NCI-H1417 (cell line): ENCODE results near the gene TESK2.
"Not testable (repeated sequence)": the region's sequence is repeated elsewhere in the genome, so short reads cannot be mapped to it uniquely, and the experiment has no call there.

ENCODE experiments used
- DNase-seq, 3 experiments: peaks; one replicate each; lab custom pipeline; 2025; lab: John Stamatoyannopoulos, UW

The TESK2 gene

DNA sequence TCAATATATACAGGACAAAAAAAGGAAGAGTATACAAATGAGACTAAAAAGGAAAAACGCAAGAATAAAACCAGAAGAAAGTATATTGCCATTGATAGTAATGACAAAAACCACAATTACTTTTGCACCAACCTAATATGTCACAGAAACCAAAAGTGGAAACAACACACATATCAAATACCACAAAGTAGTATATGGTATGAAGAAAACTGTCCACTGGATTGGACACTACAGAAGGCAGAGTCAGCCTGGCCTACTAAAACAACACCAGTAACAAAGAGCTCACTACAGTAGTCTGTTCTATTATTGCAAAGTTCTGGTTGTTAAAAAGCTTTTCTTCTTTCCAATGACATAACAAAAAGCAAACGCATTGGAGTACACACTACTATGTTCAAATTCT, 17.7 kb downstream of the TESK2 start:
- DNase-seq, result no peak

DNA sequence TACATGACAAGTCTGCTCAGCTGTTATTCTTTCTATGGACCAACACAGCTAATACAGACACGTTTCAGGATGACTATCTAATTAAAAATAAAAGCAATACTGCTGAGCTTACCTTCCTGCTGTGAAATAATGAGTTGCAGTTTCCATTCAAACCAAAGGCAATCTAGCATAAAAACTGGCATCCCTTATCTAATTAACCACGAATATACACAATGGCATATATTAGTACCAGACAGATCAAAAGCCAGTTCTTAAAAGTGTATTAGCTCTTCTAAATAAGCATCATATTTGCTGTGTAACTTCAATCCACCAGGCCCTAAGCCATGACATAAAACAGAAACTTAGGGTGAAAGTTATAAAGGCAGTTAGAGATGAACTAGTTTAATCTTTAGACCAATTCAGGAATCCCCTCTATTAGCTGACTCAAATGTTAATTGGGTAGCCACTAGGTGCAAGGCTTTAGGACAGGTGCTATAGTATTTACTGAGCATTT, 20.6 kb downstream of the TESK2 start:
- DNase-seq, result no peak

DNA sequence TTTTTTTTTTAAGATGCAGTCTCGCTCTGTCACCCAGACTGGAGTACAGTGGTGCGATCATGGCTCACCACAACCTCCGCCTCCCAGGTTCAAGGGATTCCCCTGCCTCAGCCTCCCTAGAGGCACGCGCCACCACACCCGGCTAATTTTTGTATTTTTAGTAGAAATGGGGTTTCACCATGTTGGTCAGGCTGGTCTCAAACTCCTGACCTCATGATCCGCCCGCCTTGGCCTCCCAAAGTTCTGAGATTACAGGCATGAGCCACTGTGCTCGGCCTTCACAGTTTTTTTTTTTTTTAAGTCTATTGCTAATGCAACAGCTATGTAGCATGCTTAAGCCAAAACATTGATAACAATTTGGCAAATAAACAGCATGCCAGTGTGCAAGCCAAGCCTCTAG, 23.6 kb downstream of the TESK2 start:
- DNase-seq, result not testable (repeated sequence)

DNA sequence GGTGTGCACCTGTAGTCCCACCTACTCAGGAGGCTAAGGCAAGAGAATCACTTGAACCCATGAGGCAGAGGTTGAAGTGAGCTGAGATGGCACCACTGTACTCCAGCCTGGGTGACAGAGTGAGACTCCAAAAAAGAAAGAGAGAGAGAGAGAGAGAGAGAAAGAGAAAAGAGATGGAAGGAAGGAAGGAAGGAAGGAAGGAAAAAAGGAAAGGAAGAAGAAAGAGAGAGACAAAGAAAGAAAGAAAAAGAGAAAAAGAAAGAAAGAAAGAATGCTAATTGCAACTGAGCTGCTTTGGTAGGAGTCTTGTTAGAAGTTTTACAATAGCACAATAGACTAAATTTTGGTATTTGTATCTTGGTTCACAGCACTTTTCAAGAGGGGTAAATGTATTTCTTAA, 25.7 kb downstream of the TESK2 start:
- DNase-seq, result no peak

DNA sequence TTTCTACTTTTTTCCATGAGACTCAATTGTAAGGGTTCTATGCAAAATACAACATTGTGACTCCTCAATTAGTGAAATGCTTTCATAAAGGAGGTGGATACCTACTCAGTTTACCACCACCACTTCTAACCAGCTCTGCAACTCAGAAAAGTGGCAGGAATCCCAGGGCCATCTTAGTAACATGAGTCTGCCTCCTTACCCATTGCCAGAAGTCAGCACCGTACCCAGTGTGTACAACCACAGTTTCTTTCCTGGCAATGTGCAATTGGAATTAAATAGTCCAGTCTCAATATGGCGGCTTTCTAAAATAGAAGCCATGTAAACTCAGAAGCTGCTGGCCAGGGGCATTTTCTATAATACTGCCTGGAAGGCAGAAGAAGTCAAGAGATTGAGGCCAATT, 32.1 kb downstream of the TESK2 start:
- no peak for DNase-seq

DNA sequence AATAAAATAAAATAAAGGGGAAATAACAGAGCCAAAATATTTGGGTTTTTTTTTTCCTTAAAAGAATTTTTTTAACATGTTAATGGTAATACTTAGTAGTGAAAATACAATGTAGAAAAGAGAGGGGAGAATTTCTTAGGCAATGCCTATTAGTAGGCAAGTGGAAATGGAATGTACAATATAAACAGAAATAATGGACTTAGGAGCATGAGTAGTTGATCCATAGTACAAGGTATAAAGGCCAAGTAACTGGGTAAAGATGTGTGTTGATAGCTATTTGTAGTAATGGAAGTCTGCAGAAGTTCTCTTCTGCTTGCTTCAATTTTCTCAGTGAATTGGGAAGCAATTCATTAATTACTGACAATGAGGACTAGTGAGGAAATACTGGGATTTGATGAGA, 34.4 kb downstream of the TESK2 start:
- DNase-seq, result no peak

DNA sequence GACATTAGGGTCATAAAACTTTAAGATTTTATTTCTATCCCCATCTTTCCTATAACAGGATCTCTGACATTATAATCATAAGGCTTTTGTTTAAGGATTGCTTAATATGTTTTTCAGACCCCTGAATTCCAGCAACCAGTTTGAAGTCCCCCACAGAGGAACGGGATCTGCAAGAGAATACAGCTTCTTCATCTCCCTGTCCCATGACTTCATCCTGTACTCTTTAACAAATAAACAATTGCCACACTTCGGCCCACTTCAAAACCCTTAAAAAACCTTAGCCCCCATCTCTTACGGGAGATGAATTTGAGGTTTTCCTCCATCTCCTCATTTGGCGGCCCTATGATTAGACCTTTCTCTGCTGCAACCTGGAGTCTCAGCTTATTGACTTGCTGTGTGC, 35.8 kb downstream of the TESK2 start:
- DNase-seq, result no peak

DNA sequence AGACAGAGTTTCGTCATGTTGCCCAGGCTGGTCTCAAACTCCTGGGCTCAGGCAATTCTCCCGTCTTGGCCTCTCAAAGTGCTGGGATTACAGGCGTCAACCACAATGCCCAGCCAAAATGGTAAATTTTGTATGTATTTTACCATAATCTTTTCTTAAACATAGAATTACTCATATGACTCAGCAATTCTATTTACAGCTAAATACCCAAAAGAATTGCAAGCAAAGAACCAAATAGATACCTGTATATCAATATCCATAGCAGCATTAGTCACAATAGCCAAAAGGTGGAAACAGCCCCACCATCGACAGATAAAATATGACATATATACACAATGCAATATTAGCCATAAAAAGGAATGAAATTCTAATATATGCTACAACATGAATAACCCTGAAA, 36.5 kb downstream of the TESK2 start:
- no peak for DNase-seq

DNA sequence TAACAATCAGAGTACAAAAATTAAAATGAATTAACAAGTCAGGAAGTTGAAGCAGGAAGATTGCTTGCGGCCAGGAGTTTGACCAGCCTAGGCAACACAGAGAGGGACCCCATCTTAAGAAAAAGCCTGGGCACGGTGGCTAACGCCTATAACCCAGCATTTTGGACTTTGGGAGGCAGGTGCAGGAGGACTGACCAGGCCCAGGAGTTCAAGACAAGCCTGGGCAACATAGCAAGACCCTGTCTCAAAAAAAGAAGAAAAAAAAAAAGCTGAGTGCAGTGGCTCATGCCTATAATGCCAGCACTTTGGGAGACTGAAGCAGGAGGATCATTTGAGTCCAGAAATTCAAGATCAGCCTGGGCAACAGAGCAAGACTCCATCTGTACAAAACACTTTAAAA, 38.5 kb downstream of the TESK2 start:
- no peak for DNase-seq

DNA sequence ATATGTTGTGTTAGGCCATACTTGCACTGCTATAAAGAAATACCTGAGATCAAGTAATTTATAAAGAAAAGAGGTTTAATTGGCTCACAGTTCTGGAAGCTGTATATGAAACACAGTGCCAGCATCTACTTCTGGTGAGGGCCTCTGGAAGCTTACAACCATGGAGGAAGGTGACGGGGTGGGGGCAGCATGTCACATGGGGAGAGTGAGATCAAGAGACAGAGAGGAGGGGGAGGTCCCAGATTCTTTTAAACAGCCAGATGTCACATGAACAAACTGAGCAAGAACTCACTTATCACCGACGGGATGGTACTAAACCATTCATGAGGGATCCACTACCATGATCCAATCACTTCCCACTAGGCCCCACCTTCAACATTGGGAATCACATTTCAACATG, 42.6 kb downstream of the TESK2 start:
- DNase-seq, result no peak

DNA sequence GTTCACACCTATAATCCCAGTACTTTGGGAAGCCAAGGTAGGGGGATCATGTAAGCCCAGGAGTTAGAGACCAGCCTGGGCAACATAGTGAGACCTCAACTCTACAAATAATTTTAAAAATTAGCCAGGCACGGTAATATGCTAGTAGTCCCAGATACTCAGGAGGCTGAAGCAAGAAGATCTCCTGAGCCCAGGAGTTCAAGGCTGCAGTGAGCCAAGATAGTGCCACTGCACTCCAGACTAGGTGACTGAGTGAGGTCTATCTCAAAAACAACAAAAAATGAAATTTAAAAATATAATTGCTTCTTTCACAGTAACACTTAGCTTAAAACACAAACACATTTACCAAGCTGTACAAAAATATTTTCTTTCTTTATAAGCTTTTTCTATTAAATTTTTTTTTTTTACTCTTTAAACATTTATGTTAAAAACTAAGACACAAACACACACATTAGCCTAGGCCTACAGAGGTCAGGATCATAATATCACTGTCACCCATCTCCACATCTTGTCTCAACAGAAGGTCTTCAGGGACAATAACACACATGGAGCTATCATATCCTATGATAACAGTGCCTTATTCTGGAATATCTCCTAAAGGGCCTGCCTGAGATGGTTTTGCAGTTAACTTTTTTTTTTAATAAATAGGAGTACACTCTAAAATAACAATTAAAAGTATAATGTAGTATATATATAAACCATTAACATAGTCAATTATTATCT, 43.9 kb downstream of the TESK2 start:
- DNase-seq, result no peak

DNA sequence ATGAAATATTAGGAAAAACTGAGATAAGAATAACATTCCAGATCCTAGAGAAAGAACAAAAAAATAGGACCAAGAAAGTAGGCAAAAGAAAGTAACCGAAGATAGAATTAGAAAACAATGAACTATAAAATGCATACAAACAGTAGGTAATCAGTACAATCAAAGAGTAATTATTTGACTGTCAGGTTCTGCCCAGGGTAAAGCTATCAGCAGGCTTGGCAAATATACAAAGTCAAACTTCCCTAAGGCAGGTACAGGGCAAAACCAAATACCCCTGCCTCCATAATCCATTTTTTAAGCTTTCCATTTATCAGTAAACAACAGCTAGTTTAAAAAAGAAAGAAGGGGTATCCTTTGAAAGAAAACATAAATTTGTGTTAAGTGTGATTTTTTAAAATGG, 44.4 kb downstream of the TESK2 start:
- DNase-seq, result no peak

DNA sequence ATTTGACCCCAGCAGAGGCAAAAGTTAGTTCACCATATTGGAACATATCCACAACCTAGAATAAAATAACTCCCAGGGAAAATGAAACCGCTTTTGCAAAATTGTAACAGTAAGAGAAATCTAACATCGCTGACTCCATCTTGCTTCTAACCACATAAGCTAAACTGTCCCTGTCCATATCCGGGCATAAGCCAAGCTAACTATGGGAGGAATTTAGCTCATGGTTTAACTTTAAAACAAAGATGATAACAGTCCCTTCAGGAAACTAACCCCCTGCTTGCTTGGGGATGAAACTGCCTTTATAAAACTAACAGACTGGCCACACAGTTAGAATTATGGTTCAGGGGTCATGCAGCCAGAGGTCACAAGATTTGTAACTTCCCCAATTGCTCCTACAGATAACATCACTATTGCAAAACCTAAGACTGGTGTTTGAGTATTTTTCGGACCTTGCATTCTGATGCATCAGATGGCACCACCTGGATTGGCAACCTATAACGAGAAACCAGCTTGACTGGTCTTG, 46.3 kb downstream of the TESK2 start:
- no peak for DNase-seq

DNA sequence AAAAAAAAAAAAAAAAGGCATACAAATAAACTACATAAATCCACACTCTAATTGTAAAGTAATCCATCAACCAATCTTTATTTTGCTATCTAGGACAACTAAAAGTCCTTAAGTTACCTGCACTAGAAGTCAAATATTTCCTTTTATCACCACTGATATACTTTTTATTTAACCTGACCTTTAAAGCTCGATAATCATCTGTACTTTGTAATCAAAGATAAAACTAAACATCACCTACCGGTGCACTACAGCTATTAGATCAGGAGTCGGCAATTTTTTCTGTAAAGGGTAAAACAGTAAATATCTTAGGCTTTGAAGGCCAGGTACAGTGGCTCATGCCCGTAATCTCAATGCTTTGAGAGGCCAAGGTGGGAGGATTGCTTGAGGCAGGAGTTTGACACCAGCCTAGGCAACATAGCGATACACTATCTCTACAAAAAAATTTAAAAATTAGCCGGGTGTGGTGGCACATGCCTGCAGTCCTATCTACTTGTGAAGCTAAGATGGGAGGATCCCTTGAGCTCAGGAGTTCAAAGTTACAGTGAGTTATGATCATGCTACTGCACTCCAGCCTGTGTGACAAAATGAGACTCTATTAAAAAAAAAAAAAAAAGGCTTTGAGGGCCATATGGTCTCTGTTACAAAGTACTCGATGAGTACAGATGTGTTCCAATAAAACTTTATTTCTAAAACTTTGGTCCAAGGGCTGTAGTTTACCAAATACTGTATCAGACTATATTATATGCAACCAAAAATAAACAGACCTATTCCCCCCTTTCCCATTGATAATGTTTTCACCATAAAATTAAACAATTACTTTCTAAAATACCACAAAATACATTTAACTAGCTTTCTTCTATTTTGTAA, 47.1 kb downstream of the TESK2 start:
- no peak for DNase-seq

DNA sequence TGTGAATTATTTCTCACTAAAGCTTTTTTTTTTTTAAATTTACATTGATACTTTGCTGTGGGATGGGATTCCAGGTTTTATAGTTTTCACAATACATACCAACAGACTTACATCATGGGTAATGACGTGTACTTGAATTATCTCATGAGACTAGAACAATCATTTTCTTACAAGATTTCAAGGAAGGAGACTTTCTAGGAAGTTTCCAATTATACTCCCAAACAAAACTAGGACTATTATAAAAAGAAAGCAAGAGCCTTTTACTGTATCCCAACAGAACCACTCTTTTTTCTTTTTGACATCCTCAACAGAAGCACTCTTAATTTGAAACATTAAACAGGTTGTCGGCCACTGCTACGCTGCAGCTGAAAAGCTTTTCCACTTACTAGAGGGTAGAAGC, 48.7 kb downstream of the TESK2 start:
- DNase-seq, result no peak

DNA sequence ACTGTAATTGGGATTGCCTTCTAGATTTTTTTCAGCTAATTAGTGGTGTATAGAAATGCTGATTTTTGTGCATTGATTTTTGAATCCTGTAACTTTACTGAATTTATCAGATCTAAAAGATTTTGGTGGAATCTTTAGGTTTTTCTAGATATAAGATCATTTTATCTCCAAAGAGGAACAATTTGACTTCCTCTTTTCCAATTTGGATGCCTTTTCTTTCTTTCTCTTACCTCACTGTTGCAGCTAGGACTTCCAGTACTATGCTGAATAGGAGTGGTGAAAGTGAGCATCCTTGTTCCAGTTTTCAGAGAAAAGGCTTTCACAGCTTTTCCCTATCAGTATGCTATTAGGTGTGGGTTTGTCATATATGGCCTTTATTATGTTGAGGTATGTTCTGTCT, 53.6 kb downstream of the TESK2 start:
- no peak for DNase-seq

DNA sequence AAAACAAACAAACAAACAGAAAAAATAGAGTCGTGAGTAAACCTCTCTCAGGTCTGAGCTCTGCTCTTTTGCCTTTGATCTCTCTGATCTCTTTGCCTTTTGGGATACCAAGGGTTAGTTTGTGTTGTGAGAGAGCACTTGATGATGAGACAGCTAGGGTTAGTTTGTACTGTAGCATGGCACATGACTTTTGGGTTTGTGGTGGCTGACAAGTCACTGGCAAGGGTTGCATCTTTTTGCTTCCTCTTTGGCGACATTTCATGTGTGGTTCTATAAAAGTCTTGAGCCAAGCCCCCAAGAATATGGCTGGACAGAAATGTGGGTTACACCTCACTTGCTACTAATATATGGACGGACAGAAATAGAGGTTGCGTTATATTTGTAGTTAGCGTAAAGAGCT, 60.5 kb downstream of the TESK2 start:
- DNase-seq, result no peak

DNA sequence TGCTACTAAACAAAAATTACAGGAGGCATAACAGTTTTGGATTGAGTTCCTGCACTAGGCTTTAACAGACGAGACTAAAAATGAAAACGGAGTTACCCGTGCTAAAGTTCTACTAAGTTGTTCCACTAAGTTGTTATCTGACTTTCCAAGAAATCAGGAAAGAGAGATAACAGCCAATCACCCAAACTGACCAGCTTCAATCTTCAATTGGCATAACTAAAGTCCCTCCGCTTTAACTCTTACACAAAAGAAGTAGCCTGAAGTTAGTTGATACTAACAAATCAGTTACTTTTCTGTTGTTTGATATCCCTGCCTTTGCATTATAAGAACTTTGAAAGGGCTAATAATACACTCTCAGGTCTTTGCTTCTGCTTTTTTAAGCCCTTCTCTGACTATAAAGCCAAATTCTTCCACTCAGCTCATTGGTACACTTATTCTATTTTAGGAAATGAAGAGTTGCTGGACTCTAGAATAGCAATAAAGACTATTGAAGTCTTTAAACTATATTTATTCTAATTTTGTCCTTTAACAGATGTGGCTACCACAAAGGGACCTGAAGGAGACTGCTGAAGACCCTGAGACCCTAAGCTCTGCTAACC, 61.3 kb downstream of the TESK2 start:
- DNase-seq, result no peak

DNA sequence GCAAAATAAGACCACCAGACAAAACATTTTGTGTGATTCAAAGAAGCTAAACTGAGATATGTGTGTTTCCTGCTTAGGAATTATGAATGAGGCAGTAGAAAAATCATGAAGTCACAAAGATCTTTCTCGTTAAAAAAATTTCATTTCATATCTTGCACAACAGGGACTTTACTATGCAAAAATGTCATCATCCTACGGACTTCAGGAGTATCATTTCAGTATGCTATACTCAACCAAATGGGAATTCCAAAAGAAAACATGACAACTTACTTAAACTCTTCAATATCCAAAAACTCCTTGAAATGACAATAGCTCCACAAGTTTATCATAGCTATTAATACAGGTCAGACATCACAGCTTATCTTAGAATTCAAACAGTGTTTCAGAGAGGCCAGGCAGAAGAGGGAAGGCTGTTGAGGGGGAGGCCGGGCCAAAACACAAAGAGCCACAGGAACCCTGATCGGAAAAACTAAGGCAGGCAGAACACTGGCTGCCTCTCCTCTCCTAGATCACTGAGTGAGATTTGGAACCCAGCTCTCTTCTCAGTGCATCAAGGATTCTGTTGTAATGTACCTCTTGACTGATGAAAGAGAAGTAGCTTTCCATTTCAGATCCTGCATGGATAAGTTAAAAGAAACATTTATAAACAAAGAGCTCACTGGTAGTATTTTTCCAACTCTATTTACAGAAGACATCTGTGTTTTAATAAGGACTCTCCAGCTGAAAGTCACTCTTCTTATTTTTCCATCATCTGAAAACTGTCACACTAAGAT, 66.9 kb downstream of the TESK2 start:
- DNase-seq, result no peak

DNA sequence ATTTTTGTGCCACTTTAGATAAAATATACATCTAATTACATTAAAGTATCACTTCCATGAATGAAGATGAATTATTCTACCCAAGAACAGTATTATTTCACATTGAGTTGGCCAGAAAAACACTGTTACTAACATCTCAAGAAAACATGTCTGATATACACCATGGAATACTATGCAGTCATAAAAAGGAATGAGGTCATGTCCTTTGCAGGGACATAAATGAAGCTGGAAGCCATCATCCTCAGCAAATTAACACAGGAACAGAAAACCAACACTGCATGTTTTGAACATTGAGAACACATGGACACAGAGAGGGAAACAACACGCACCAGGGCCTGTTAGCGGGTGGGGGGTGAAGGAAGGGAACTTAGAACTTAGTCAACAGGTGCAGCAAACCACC, 69.0 kb downstream of the TESK2 start:
- no peak for DNase-seq

DNA sequence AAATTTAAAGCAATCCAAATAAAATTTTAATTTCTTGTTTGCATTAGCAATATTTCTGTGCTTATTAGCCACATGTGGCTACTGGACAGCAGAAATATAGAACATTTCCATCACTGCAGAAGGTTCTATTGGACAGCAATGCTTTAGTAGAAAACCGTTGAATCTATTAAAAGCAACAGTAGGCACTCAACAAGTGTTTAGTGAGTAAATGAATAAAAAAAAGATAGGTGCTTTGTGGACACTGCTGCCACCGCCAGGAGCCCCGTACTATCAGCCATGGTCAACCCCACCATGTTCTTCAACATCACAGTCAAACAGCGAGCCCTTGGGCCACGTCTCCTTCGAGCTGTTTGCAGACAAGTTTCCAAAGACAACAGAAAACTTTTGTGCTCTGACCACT, 76.2 kb downstream of the TESK2 start:
- DNase-seq, result no peak

DNA sequence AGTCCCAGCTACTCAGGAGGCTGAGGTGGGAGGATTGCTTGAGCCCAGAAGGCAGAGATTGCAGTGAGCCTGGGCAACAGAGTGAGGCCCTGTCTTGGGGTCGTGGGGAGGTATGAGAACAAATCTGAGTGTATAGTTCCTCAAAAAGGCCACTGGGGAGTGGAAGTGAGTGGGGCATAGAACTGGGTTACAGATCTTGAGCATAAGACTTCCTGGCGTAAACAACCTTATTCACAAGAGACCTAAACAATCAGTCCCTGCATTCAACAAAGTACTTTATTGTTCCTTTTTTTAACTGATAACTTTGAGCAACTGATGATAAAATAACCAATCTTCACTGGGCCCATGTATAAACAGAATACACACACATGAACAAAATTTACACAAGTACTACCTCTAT, 78.1 kb downstream of the TESK2 start:
- DNase-seq, result no peak
